GM23338 (cell line): ENCODE data around the gene SNX9. TPM values are rescaled to one million over a fixed set of nuclear protein-coding genes. Genes with fewer than 3 reads are reported as not detected.

ENCODE experiments used
- NANOG ChIP-seq: IDR thresholded peaks from 2 replicates; pipeline ENCODE4 v1.6.1; 2016; ENCODE audit warnings: antibody characterized with exemption, borderline replicate concordance
- ZNF462 ChIP-seq: fragments of 250-450 bp; sonication (Bioruptor Pico); IDR thresholded peaks from 2 replicates; pipeline ENCODE4 v1.5.0; 2020; ENCODE audit warnings: mild to moderate bottlenecking, moderate library complexity
- polyA plus RNA-seq: library from polyadenylated mRNA; unstranded; fragments of >200 nt; fragmentation: Nextera tagmentation; extraction: Ambion mirVana; gene quantifications from 2 replicates; pipeline ENCODE4 v1.2.1, GENCODE V29; 2016
- total RNA-seq: library from RNA; depleted of rRNA; stranded (reverse); fragments of >200 nt; shearing (Covaris generic); gene quantifications from 2 replicates; pipeline ENCODE4 v1.2.3, GENCODE V29; 2014
- TF ChIP-seq, protein P1 (sequence below): IDR thresholded peaks from 2 replicates; pipeline ENCODE4 v1.6.1; 2016; ENCODE audit warnings: antibody characterized with exemption
- TF ChIP-seq, protein P2 (sequence below): IDR thresholded peaks from one replicate; pipeline ENCODE4 v1.6.1; 2018; ENCODE audit warnings: antibody characterized with exemption; ENCODE audit not compliant: unreplicated experiment

SNX9 gene
- total and polyA plus RNA-seq, 2 experiments from 2014 or later, result 18.4 to 23.3 TPM

GRCh38 chr6:157906537-157907061, 83.6 kb downstream of the SNX9 start (continued):
- TF ChIP-seq ZNF462 (CRISPR knock-in tag) (no peak), NANOG (no peak)
- TF ChIP-seq, protein P1, sequence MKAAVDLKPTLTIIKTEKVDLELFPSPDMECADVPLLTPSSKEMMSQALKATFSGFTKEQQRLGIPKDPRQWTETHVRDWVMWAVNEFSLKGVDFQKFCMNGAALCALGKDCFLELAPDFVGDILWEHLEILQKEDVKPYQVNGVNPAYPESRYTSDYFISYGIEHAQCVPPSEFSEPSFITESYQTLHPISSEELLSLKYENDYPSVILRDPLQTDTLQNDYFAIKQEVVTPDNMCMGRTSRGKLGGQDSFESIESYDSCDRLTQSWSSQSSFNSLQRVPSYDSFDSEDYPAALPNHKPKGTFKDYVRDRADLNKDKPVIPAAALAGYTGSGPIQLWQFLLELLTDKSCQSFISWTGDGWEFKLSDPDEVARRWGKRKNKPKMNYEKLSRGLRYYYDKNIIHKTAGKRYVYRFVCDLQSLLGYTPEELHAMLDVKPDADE, result no peak
- TF ChIP-seq, protein P2, sequence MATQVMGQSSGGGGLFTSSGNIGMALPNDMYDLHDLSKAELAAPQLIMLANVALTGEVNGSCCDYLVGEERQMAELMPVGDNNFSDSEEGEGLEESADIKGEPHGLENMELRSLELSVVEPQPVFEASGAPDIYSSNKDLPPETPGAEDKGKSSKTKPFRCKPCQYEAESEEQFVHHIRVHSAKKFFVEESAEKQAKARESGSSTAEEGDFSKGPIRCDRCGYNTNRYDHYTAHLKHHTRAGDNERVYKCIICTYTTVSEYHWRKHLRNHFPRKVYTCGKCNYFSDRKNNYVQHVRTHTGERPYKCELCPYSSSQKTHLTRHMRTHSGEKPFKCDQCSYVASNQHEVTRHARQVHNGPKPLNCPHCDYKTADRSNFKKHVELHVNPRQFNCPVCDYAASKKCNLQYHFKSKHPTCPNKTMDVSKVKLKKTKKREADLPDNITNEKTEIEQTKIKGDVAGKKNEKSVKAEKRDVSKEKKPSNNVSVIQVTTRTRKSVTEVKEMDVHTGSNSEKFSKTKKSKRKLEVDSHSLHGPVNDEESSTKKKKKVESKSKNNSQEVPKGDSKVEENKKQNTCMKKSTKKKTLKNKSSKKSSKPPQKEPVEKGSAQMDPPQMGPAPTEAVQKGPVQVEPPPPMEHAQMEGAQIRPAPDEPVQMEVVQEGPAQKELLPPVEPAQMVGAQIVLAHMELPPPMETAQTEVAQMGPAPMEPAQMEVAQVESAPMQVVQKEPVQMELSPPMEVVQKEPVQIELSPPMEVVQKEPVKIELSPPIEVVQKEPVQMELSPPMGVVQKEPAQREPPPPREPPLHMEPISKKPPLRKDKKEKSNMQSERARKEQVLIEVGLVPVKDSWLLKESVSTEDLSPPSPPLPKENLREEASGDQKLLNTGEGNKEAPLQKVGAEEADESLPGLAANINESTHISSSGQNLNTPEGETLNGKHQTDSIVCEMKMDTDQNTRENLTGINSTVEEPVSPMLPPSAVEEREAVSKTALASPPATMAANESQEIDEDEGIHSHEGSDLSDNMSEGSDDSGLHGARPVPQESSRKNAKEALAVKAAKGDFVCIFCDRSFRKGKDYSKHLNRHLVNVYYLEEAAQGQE, result no peak
